Measurements from ENCODE around the gene CITED4.

CITED4 gene

DNA sequence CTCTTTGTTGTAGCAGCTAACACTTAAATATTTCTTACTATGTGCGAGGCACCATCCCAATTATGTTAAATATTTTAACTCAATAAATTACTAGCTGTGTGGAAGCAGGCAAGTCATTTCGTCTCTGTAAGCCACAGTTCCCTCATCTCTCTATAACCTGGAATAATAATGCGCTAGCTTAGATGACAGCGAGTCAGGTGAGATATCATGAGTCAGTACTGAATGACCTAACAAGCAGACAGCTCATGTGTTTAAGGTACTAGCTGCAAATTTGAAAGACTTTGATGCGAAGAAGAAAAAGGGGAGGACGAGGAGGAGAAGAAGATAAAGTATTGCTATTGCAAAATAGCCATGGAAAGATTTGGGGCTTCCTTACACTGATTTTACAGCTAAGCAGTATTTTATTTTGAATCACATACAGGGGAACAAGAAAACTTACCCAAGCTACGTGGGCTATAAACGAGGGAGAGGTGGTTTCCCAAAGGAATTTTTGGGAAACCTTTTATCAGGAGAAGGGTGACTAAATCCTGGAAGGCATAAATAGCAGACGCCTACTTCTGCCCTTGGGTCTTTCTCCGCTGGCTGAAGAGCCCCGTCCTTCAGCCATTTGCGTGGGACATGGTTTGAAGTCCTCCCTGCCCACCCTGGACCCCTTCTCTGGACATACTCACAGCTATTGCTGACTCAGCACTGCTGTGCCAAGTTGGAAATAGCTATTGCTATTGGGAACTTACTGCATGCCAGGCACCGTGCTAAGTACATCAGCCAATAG is 8.9 kb downstream of the CITED4 start:
- DNase-seq (ENCODE audit: low read depth in 2 of 2): no peak

DNA sequence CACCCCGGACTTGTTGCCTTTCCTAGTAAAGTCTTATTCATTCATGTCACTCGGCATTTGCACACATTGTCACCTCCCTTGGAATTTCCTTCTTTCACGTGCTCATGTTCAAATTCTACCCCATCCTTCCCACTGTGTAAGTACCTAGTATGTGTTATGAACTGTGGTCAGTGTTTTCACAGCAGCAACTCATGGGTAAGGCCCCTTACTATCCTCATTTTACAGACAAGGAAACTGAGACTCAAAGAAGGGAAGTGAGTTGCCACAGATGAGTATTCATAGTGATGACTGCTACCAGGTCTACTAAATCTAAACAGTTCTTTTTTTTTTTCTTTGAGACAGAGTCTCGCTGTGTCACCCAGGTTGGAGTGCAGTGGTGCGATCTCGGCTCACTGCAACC is 10.5 kb downstream of the CITED4 start:
- no peak for DNase-seq (ENCODE audit: low read depth in 2 of 2)

DNA sequence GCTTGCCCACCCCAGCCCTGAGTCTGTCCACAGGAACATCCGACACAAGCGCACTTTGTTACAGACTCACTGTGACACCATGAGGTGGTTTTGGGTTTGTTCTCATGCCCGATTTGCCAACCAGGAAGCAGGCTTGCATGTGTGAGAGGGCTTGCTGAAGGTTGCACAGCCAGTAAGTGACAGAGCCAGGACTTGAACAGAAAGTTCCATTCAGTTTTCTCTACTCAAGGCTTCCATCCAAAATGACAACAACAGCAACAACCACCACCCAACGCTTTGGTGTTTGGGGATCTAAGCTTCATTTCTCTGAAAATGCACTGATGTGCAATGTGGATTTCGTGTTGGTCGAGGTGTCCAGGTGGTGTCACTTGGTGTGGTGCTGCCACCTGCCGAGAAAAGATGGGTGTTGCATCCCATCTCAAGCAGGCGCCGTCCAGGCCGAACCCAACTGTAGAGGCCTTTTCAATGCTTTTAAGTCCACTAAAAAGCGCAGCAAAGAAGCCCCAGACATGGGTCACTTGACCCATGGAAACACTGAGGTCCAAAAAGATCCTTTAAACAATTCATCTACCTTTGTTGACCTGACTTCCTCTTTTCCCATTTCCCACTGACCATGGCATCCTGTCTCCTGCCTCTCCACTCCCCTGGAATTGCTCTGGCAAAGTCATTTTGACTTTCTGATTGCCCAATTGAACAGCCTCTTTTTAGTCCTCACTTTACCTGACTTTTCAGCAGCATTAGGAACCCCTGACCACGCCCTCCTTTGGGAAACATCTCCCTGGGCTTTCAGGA is 12.2 kb downstream of the CITED4 start:
- peak; percentile 69 to 71 for DNase-seq (ENCODE audit: low read depth in 2 of 2)

DNA sequence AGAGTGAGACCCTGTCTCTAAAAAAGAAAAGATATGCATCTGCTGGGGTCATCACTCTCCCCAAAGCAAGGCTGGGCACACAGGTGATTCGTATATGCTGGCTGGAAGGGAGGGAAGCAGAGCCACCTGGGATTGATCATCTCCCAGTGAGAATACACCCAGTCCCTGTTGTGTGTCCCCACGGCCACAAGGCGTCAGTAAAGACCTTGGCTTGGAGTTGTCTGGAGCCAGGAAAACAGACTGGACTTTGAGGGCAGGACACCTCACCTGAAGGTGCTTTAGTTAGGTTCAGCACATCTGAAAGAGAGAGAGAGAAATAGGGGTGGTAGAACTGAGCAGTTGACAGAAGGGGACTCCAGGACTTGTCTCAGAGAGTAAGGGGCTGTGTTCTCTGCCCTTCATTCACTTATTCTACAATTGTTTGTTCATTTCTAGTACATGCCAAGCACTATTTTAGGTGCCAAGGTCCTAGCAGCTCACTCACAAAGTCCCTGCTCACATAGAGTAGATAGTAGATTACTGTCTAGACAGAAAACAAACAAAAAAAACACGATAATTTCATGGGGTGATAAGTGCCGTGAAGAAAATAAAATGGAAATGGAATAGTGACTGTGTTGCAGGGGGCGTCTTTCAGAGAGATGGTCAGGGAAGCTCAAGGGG is 13.5 kb downstream of the CITED4 start:
- DNase-seq (ENCODE audit: low read depth in 2 of 2): no peak

DNA sequence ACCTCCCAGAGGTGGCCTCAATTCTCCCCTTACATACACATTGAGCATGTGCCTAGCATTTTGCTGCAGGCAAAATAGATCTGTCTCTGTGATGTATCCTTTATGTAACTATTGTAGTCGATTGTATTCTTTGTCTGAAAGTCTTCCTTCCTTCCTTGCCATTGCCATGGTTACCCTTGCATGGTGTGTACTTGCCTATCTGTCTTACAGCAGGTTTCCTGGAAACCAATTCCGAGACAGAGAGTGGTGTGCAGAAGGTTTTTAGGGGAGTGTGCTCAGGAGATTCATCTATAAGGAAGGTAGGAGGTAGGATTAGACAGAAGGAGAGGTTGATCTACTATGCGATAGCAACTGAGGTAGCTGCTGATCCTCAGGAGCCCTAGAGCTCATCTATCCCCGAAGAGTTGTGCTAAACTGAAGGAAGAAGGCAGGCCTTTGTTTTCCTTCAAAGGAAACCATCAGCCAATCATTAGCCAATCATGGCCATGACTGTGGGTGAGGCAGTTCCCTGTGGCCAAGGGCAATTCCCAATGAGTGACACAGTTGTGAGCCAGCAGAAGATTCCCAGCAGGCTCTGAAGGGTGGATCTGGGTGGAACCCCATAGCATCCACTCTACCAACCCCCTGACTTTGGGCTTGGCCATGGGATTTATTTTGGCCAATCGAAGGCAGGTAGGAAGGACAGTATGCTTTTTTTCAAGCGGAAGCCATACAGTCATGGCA is 15.0 kb downstream of the CITED4 start:
- DNase-seq (ENCODE audit: low read depth in 2 of 2): no peak

DNA sequence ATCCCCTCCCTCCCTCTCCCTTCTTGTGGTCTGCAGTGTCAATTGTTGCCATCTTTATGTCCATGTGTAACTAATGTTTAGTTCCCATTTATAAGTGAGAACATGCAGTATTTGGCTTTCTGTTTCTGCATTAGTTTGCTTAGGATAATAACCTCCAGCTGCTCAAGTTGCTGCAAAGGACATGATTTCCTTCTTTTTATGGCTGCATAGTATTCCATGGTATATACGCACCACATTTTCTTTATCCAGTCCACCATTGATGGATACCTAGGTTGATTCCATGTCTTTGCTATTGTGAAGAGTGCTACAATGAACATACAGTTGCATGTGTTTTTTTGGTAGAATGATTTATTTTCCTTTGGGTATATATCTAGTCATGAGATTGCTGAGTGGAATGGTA is 16.3 kb downstream of the CITED4 start:
- DNase-seq (ENCODE audit: low read depth in 2 of 2): no peak

GRCh38 chr1:40844887-40845878 is 17.0 kb downstream of the CITED4 start:
- DNase-seq (ENCODE audit: low read depth in 2 of 2): no peak

- no peak for DNase-seq (ENCODE audit: low read depth in 2 of 2)
These were observed 18.1 kb downstream of the CITED4 start for GRCh38 chr1:40844079-40844478.

DNA sequence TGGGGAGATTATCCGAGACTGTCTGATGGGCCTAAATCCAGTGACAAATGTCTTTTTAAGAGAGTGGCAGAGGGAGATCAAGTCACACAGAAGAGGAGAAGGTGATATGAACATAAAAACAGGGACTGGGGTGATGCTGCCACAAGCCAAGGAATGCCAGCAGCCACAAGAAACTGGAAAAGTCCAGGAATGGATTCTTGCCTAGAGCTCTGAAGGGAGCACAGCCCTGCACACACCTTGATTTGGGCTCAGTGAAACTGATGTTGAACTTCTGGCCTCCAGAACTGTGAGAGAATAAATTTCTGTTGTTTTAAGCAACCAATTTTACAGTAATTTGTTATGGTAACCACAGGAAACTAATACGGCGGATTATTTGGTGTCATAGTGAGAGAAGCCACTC is 19.5 kb downstream of the CITED4 start:
- DNase-seq (ENCODE audit: low read depth in 2 of 2): no peak

DNA sequence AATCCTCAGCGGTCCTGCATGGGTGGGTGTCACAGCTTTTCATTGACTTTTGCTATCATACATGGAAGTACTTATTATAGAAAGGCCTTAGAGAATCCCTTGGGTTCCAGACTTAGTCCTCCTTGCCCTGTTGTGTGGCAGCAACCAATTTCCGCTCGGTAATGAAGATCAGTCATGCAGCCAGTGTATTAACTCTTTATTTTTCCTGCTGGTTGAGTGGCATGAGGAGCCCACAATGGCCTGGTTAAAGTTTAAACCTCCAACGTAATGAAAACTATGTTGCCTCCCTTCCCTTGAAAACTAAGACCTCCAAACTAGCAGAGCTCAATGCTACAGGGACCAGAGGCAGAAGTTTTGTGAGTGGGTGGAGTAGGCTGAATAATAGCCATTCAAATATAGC is 20.0 kb downstream of the CITED4 start:
- no peak for DNase-seq (ENCODE audit: low read depth in 2 of 2)

DNA sequence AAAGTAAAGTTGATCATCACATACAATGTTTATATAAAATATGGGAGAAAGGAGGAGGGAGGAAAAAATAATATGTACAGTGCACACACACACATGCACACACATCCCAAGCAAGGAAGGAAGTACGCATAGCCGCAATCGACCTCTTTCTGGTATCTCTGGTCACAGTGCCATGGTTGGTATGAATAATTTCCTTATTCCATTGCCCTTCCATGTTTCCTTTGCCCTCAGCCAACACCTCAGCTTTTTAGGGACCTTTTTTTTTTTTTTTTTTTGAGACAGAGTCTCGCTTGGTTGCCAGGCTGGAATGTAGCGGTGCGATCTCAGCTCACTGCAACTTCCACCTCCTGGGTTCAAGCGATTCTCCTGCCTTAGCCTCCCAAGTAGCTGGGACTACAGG is 20.6 kb downstream of the CITED4 start:
- DNase-seq (ENCODE audit: low read depth in 2 of 2): no peak

DNA sequence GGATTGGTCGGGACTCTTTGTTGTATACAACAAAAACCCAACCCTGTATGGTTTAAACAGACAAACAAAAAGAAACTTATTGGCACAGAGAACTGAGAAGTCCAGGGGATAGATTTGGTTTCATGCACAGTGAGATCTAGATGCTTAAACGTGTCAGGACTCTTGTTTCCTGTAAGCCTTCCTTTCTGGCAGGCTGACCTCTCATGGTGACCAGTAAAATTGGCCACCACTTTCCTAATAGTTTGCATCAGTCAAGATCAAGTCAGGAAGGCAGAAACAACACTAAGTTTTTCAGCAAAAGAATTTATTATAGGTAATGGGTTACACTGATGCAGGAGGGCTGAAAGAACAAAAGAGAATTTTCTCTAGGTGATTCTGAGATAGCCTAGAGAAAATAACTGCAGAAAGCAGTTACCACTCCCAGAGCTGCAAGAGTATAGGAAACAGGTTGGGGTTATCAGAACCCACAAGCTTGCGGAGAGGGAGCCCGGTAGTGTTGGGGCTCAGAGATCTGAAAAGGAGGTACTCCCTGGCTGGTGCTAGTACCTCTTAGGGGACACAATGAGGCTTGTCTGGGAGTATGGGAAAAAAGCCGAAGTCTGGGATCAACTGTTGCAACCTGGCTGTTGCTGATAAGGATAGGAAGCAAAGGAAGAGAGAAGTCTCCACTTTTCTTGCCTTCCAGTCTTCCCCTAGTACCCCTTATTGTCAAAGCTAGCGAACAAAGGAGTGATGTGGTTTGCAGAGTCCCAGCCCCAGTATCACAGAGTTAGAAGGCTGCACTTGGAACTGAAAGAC is 21.4 kb downstream of the CITED4 start:
- no peak for DNase-seq (ENCODE audit: low read depth in 2 of 2)

GRCh38 chr1:40839943-40840335 is 22.2 kb downstream of the CITED4 start:
- DNase-seq (ENCODE audit: low read depth in 2 of 2): no peak

GRCh38 chr1:40838980-40839942 is 22.9 kb downstream of the CITED4 start:
- DNase-seq (ENCODE audit: low read depth in 2 of 2): no peak

DNA sequence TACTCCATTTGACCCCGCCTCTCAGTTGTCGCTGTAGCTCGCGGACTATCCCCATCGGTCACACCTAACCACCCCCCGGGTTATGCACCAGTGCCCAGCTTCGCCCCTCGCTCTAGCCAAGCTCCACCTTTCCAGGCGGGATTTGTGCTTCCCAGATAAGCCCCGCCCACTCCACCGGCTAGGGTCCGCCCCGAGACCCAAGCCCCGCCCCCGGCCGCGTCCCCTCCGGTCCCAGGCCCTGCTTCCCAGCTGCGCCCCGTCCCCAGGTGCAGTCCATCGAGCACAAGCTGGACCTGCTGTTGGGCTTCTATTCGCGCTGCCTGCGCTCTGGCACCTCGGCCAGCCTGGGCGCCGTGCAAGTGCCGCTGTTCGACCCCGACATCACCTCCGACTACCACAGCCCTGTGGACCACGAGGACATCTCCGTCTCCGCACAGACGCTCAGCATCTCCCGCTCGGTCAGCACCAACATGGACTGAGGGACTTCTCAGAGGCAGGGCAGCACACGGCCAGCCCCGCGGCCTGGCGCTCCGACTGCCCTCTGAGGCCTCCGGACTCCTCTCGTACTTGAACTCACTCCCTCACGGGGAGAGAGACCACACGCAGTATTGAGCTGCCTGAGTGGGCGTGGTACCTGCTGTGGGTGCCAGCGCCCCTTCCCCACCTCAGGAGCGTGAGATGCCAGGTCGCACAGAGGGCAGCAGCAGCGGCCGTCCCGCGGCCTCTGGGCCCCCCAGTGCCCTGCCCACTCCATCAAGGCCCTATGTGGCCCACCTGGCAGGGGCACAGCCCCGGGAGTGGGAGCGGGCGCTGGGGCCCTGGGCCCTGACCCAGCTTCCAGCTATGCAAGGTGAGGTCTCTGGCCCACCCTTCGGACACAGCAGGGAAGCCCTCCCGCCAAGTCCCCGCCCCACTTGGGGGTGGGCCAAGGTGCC is 23.9 kb downstream of the CITED4 start:
- no peak for DNase-seq (ENCODE audit: low read depth in 2 of 2)

DNA sequence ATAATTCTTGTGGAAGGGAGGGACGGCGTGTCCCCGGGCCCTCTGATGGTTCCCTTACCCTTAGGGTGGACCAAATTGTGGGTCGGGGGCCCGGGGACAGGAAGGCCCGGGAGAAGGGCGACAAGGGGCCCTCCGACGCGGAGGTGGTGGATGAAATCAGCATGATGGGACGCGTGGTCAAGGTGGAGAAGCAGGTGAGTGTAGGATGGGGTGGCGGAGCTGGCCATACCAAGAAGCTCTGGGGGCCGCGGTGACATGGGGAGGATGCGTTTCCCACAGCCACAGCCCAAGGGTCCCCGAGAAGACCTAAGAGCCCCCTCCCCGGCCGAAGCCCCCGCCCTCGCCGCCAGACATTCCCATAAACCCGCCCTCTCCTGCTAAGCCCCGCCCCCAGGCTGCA is 24.6 kb downstream of the CITED4 start:
- no peak for DNase-seq (ENCODE audit: low read depth in 2 of 2)

GRCh38 chr1:40836283-40836682 is 25.9 kb downstream of the CITED4 start:
- no peak for DNase-seq (ENCODE audit: low read depth in 2 of 2)

Measured in stimulated activated CD4-positive, alpha-beta T cell treated with anti-CD3 and anti-CD28 coated beads, Interleukin-4, amount 100 ng/mL, for 48 hours (primary cell).